Prostate gland (tissue), 2 donors: ENCODE results near the gene CACNG5.

ENCODE experiments used
- POLR2A ChIP-seq: fragments of 450-650 bp; IDR thresholded peaks from one replicate; pipeline ENCODE4 v1.6.1; 2016; ENCODE audit warnings: antibody characterized with exemption, mild to moderate bottlenecking
- POLR2AphosphoS5 ChIP-seq: sonication (generic); formaldehyde crosslinking; IDR thresholded peaks from one replicate; pipeline ENCODE4 v1.6.1; 2017; ENCODE audit warnings: antibody characterized with exemption
- TF ChIP-seq, protein P1 (sequence below), 4 experiments: fragments of 200-600 bp in 2 of 4; fragments of 450-650 bp in 2 of 4; sonication (generic) in 2 of 4; IDR thresholded peaks; 1 replicate in 3 of 4; 2 replicates in 1 of 4; pipeline ENCODE4 v1.5.1; 2016 to 2019; ENCODE audit warnings: antibody characterized with exemption in 4 of 4, mild to moderate bottlenecking in 2 of 4, moderate library complexity in 2 of 4

- TF ChIP-seq POLR2A (no peak), POLR2AphosphoS5 (no peak)
- TF ChIP-seq, protein P1, sequence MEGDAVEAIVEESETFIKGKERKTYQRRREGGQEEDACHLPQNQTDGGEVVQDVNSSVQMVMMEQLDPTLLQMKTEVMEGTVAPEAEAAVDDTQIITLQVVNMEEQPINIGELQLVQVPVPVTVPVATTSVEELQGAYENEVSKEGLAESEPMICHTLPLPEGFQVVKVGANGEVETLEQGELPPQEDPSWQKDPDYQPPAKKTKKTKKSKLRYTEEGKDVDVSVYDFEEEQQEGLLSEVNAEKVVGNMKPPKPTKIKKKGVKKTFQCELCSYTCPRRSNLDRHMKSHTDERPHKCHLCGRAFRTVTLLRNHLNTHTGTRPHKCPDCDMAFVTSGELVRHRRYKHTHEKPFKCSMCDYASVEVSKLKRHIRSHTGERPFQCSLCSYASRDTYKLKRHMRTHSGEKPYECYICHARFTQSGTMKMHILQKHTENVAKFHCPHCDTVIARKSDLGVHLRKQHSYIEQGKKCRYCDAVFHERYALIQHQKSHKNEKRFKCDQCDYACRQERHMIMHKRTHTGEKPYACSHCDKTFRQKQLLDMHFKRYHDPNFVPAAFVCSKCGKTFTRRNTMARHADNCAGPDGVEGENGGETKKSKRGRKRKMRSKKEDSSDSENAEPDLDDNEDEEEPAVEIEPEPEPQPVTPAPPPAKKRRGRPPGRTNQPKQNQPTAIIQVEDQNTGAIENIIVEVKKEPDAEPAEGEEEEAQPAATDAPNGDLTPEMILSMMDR (IDR thresholded peaks at IDR 0.05), result no peak
These were observed 68.9 kb downstream of the CACNG5 start for GRCh38 chr17:66903781-66904180.
